HG02840 (cell line): Measurements from ENCODE around the gene COL25A1.

Source experiments
- ATAC-seq: cut with Tn5 transposase; IDR thresholded peaks from one replicate; pipeline ENCODE4 v1.9.1; 2021; ENCODE audit warnings: mild to moderate bottlenecking, moderate library complexity, moderate number of reproducible peaks; ENCODE audit not compliant: unreplicated experiment, low FRiP score

Gene COL25A1

GRCh38 chr4:108839333-108839732 lies 463.1 kb downstream of the COL25A1 start:
- no peak for ATAC-seq

- no peak for ATAC-seq
Observed at GRCh38 chr4:108838451-108838850, 464.0 kb downstream of the COL25A1 start.

- ATAC-seq, result no peak
Observed at GRCh38 chr4:108834835-108835384, 467.5 kb downstream of the COL25A1 start.

- ATAC-seq, result no peak
Observed at GRCh38 chr4:108834166-108834834, 468.2 kb downstream of the COL25A1 start.

DNA sequence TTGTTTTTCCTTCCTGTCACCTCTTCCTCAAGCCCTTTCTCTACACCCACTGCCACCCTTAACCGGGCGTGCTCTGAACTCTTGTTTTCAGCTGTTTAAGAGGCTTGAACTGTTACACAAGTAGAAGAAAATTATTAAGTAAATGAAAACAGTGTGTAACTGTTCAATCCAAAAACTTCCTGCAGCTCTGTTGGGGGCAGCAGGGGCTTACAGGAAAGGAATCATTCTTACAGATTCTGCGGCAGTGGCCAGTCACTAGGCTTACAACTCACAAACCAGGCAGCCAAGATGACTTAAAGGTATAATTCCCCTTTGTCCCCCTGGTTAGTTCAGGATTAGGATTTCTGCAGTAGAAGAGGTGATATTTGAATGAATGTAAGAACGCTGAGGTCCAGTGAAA lies 469.4 kb downstream of the COL25A1 start:
- no peak for ATAC-seq

- no peak for ATAC-seq
Observed at GRCh38 chr4:108831886-108832285, 470.6 kb downstream of the COL25A1 start.

DNA sequence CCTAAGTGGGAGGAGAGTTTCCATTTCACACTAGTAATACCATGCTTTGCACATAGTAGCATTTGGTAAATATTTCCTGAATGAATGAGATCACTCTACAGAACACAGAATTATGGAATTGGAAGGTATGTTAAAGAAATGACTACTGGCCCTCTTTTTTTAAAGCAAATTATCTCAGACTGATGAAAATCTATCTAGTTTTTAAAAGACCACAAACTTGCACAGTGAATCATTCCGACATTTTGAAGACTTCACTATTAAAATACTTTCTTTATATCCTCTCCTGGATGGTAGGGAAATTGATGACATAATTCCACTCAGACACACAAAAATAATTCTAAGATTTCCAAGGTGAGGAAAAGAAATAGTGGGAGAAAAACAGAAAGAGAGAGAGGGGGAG lies 471.2 kb downstream of the COL25A1 start:
- ATAC-seq, result no peak

DNA sequence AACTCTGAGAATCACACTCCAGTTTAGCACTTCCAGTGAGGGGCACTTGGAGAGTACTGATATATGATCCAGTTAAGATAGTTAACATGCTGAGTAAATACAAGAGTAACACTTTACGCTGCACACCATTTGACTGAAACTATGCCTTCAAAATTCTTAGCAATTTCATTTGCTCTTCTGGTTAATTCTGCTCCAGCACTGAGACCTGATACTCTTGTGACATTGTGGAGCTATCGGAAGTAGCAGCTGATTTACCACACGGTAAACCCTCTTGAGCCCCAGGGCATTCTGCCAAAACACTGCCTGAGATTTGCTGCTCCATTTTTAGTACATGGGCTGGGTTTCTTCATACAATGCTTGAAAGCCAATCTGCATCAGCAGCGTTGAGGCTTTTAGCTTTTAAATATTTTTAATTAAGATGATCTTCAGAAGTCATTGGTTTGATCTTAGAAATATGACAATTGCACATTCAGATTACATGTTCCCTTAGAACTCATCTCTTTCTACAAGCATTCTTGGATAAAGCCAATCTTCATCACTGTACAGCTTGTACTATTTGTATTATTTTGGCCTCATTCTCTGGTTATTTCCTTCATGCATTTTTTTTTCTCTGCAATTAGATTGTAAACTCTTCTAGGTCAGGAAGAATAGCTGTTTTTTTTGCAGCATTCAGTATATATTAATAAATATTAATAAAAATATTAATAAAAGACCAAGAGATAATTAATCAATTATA lies 471.8 kb downstream of the COL25A1 start:
- no peak for ATAC-seq

DNA sequence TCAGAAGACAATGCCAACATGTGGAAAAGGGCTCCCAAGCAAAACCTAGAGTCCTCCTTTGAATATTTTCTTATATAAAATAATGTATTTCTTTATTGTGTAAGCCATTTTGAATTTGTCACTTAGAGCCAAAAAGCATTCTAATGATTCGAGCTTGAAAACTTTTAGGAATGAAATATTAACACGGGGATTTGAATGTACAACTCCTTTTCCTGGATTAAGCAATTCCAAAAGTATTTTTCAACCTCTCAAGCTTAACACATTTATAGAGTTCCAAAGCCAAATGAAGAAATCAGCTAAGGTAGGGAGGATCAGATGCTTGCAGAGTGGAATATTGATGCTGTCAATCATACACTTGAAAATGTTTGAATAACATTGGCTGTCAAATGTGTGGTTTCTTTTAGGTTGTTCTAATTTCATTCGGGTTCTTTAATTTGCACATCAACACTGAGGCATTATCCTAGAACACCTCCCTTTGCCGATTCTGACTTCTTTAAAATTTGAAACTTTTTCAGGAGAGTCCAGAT lies 472.4 kb downstream of the COL25A1 start:
- no peak for ATAC-seq

DNA sequence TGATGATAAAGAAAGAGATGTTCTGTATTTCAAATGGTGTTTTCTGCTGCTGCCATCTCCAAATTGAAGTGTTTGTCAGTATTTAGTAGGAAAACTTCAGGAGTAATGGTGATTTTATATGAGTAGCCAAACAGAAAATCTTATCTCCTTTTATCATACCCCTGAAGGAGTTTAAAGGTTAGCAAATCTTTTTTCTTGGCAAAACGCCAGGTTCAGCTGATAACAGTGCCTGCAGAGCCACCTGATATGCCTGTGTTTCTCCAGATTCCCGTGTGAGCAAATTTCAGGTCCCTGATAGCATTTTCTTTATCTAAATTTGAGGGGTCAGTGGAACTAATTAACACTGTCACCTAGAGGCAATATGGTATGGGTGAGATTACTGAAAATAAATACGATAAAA lies 473.8 kb downstream of the COL25A1 start:
- no peak for ATAC-seq

GRCh38 chr4:108825737-108826136 lies 476.7 kb downstream of the COL25A1 start:
- ATAC-seq, result no peak

- no peak for ATAC-seq
Observed at GRCh38 chr4:108821351-108821930, 481.0 kb downstream of the COL25A1 start.

DNA sequence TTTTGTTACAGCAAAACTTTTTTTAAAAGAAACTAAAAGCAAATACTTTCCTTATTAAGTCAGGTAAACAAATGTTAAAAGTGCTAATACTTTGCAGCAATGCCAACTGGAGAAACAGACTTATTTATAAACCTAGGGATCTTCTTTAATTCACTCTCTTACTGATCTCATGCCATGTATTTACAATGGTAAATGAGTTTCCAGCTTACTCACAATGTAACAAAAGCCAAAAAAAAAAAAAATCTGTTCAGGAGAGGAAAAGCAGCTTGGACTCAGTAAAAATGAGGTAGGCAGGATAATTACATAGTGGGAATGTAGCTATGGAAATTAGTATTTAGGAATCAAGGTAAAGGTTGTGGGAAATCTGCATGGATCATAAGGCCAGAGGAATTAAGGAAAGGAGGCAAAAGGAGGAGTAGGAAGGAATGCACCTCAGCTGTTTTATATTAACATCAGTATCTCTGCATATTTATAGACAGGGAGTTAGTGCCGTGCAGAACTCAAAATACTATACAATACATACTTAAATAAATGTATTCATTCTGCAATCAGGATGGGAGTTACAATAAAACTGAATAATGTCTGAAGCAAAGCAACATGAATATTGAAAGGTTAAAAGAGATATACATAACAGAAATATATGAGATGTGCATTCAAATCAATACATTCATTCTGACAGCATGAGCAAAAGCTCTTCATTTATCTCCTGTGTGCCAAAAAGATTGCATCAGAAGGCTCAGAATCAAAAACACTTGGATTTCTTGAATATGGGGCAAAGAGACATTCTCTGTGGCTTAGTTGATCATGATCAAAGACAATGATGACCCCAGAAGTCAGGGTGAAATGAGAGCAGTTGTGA lies 481.7 kb downstream of the COL25A1 start:
- no peak for ATAC-seq

GRCh38 chr4:108814326-108814725 lies 488.1 kb downstream of the COL25A1 start:
- ATAC-seq, result no peak

GRCh38 chr4:108813261-108813660 lies 489.2 kb downstream of the COL25A1 start:
- ATAC-seq, result no peak

DNA sequence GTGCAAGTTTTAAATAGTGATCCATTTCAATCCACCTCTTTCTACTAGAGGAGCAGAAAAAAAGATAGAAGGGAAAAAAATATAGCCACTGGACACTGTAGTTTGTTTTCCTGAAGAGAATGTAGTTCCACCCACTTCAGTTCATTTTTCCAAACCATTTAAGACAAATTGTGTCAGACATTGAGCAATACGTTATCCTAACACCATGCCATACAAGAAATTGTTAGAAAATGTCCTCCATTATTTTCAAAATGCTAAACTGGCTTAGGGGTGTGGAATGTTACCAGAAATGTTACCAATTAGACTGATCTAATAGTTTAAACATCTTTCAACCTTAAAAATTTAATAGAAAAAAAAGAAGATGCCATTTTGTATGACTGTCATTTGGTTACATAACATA lies 491.0 kb downstream of the COL25A1 start:
- no peak for ATAC-seq

DNA sequence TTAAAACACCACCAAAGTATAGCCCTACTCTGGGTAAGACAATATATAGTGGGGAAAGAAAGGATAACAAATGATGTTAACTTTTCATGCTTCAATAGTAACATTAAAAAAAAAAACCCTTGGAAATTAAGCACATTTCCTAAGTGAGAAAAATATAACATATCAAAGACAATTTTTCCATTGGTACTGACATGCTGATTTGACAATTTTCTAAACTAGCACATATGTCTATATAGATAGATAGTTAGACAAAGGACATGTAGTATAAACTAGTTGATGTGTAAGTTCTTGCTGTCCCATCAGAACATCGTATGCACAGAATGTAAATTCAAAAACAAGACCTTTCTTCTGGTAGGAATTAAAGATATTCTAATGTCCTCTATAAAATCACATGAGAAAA lies 492.4 kb downstream of the COL25A1 start:
- no peak for ATAC-seq

- ATAC-seq, result no peak
Observed at GRCh38 chr4:108804648-108805273, 497.7 kb downstream of the COL25A1 start.

GRCh38 chr4:108799306-108799705 lies 503.2 kb downstream of the COL25A1 start:
- no peak for ATAC-seq

GRCh38 chr4:108796173-108796572 lies 506.3 kb downstream of the COL25A1 start:
- ATAC-seq, result no peak
